Panc1 (cell line): ENCODE results near the gene DNAJC18. TPM values are rescaled to one million over a fixed set of nuclear protein-coding genes. Genes with fewer than 3 reads are reported as not detected.

Source experiments
- ATAC-seq: fragments of 200-7000 bp; cut with Tn5 transposase; 2 replicates; pipeline ENCODE4 v1.9.1; 2020; ENCODE audit warnings: mild to moderate bottlenecking, moderate library complexity
- BruUV-seq: library from RNA; stranded (reverse); fragments of 400-500 nt; replicated peaks from 2 replicates; lab custom pipeline; 2021; lab: Mats Ljungman, UMichigan
- CTCF ChIA-PET: fragments of 300-600 bp; sonication (Branson Sonifier 250); formaldehyde crosslinking; loops from one replicate; lab custom pipeline; 2022; ENCODE audit warnings: antibody characterized with exemption; lab: Charles Lee
- POLR2A ChIA-PET: fragments of 300-600 bp; sonication (Branson Sonifier 250); formaldehyde crosslinking; loops from one replicate; lab custom pipeline; 2022; ENCODE audit warnings: antibody characterized with exemption; lab: Charles Lee
- DNase-seq: peaks from one replicate; pipeline ENCODE4 v3.0.0-alpha.2; 2010; ENCODE audit warnings: low read depth, low spot score
- H3K27ac ChIP-seq: 2 replicates; pipeline ENCODE4 v1.5.1; 2011; ENCODE audit warnings: mild to moderate bottlenecking, low read length, inconsistent platforms
- H3K27me3 ChIP-seq: fragments of 200-500 bp; sonication (Bioruptor generic); 2 replicates; pipeline ENCODE4 v1.6.0; 2014; ENCODE audit warnings: low read length, inconsistent platforms; ENCODE audit not compliant: control insufficient read depth, insufficient read depth
- H3K36me3 ChIP-seq: fragments of 200-500 bp; sonication (Bioruptor generic); 2 replicates; pipeline ENCODE4 v1.5.1; 2014; ENCODE audit warnings: inconsistent platforms, mild to moderate bottlenecking, low read length, moderate library complexity; ENCODE audit not compliant: control insufficient read depth, insufficient read depth
- H3K4me1 ChIP-seq: 2 replicates; pipeline ENCODE4 v1.5.1; 2011; ENCODE audit warnings: inconsistent platforms, mild to moderate bottlenecking, low read length, moderate library complexity; ENCODE audit not compliant: control insufficient read depth, insufficient read depth
- H3K4me3 ChIP-seq, 2 experiments: 2 replicates each; pipeline ENCODE4 v1.5.1; 2011 to 2012; ENCODE audit warnings: low read depth in 2 of 2, low read length in 2 of 2, mild to moderate bottlenecking in 2 of 2, inconsistent platforms in 1 of 2, moderate library complexity in 1 of 2
- H3K9me3 ChIP-seq: fragments of 200-500 bp; sonication (Bioruptor generic); 2 replicates; pipeline ENCODE4 v1.5.1; 2014; ENCODE audit warnings: low read depth, mild to moderate bottlenecking, inconsistent platforms, low read length, moderate library complexity; ENCODE audit not compliant: control insufficient read depth, insufficient read depth
- POLR2AphosphoS5 ChIP-seq: IDR thresholded peaks from 2 replicates; pipeline ENCODE4 v1.6.1; 2012; ENCODE audit warnings: mild to moderate bottlenecking, low read depth, low read length, moderate library complexity
- SIN3A ChIP-seq: IDR thresholded peaks from 2 replicates; pipeline ENCODE4 v1.6.1; 2012; ENCODE audit warnings: low read depth, mild to moderate bottlenecking, low read length, moderate library complexity, borderline replicate concordance; ENCODE audit not compliant: insufficient read depth
- TCF7L2 ChIP-seq: IDR thresholded peaks from 2 replicates; pipeline ENCODE4 v1.6.1; 2011; ENCODE audit warnings: mild to moderate bottlenecking, low read depth, low read length, inconsistent platforms
- in situ Hi-C: cut with HindIII; loops from 2 replicates; pipeline ENCODE4 v1.10.0; 2016; ENCODE audit warnings: low sequenced_read_pairs, low pct_unique_long_range_greater_than_20kb
- intact Hi-C: fragments of 100-400 bp; cut with micrococcal nuclease; formaldehyde crosslinking; loops from one replicate; pipeline ENCODE4 v1.10.0; 2022; ENCODE audit not compliant: unreplicated experiment
- total RNA-seq: library from RNA; stranded (reverse); gene quantifications from one replicate; pipeline ENCODE4 v1.2.1, GENCODE V29; 2021; ENCODE audit not compliant: unreplicated experiment
- TF ChIP-seq, protein P1 (sequence below), 2 experiments: IDR thresholded peaks; 2 replicates each; pipeline ENCODE4 v1.6.1; 2011 to 2012; ENCODE audit warnings: low read depth in 2 of 2, control low read depth in 1 of 2, low read length in 1 of 2, mild to moderate bottlenecking in 1 of 2, moderate library complexity in 1 of 2; ENCODE audit not compliant: insufficient read depth in 1 of 2
- TF ChIP-seq, protein P2 (sequence below): fragments of 450-650 bp; IDR thresholded peaks from 2 replicates; pipeline ENCODE4 v1.5.1; 2017; ENCODE audit warnings: mild to moderate bottlenecking

The DNAJC18 gene
- total RNA-seq, 1 experiment from 2014 or later: 8.8 TPM

DNA sequence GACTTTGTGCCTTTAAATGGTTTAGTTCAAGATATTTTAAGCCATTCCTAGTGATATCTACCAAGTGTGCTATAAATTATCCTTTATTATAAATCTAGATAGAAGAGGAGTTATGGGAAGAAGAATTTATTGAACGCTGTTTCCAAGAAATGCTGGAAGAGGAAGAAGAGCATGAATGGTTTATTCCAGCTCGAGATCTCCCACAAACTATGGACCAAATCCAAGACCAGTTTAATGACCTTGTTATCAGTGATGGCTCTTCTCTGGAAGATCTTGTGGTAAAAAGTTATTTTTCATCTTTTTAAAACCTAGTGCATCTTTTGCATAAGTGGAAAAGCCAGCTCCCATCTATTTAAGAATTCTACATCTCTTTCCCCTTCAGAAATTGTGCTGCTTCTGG, 74.9 kb downstream of the DNAJC18 start:
- Histone ChIP-seq H3K4me1 (no peaks in the 10 kb centered on the region), H3K9me3 (no peaks in the 10 kb centered on the region), H3K4me3 (no peak overlapping the region), H3K36me3 (peaks cover 17% of the 10 kb centered on the region), H3K27ac (no peak overlapping the region), H3K27me3 (no peaks in the 10 kb centered on the region)
- POLR2A ChIA-PET: no interaction called here
- TSS peak; percentile 39 for BruUV-seq
- CTCF ChIA-PET: no interaction called here
- TF ChIP-seq TCF7L2 (no peak), SIN3A (no peak), POLR2AphosphoS5 (no peak)
- TF ChIP-seq, protein P1, sequence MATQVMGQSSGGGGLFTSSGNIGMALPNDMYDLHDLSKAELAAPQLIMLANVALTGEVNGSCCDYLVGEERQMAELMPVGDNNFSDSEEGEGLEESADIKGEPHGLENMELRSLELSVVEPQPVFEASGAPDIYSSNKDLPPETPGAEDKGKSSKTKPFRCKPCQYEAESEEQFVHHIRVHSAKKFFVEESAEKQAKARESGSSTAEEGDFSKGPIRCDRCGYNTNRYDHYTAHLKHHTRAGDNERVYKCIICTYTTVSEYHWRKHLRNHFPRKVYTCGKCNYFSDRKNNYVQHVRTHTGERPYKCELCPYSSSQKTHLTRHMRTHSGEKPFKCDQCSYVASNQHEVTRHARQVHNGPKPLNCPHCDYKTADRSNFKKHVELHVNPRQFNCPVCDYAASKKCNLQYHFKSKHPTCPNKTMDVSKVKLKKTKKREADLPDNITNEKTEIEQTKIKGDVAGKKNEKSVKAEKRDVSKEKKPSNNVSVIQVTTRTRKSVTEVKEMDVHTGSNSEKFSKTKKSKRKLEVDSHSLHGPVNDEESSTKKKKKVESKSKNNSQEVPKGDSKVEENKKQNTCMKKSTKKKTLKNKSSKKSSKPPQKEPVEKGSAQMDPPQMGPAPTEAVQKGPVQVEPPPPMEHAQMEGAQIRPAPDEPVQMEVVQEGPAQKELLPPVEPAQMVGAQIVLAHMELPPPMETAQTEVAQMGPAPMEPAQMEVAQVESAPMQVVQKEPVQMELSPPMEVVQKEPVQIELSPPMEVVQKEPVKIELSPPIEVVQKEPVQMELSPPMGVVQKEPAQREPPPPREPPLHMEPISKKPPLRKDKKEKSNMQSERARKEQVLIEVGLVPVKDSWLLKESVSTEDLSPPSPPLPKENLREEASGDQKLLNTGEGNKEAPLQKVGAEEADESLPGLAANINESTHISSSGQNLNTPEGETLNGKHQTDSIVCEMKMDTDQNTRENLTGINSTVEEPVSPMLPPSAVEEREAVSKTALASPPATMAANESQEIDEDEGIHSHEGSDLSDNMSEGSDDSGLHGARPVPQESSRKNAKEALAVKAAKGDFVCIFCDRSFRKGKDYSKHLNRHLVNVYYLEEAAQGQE (IDR thresholded peaks at IDR 0.05; ENCODE audit: insufficient read depth in 1 of 2, low read depth in 2 of 2, low read length in 1 of 2): no peak
- TF ChIP-seq, protein P2, sequence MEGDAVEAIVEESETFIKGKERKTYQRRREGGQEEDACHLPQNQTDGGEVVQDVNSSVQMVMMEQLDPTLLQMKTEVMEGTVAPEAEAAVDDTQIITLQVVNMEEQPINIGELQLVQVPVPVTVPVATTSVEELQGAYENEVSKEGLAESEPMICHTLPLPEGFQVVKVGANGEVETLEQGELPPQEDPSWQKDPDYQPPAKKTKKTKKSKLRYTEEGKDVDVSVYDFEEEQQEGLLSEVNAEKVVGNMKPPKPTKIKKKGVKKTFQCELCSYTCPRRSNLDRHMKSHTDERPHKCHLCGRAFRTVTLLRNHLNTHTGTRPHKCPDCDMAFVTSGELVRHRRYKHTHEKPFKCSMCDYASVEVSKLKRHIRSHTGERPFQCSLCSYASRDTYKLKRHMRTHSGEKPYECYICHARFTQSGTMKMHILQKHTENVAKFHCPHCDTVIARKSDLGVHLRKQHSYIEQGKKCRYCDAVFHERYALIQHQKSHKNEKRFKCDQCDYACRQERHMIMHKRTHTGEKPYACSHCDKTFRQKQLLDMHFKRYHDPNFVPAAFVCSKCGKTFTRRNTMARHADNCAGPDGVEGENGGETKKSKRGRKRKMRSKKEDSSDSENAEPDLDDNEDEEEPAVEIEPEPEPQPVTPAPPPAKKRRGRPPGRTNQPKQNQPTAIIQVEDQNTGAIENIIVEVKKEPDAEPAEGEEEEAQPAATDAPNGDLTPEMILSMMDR: no peak
- ATAC-seq (no peak), DNase-seq (no peak)
- intact Hi-C loops: no loop called here
- in situ Hi-C loops: no loop called here

DNA sequence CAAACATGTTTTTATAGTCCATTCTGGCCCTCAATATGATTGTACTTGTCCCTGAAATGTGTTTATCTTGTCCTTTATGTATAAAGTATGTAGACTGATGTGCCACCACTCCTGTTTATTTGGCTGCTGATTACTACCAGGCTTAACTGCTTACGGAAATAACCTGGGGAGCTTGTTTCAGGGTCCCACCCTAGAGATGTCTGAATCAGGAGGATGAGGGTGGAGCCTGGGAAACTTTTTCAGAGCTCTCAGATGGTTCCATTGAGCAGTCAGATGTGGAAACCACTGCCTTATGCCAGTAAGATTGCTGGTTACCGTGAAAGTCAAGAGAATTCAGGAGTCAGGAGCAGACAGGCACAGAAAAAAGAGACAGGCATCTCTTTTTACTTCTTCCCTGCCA, 75.4 kb downstream of the DNAJC18 start:
- TF ChIP-seq, protein P2: no peak
- TF ChIP-seq TCF7L2 (no peak), POLR2AphosphoS5 (no peak), SIN3A (no peak)
- TF ChIP-seq, protein P1 (IDR thresholded peaks at IDR 0.05; ENCODE audit: insufficient read depth in 1 of 2, low read depth in 2 of 2, low read length in 1 of 2): no peak
- CTCF ChIA-PET: no interaction called here
- Histone ChIP-seq H3K4me3 (no peak overlapping the region), H3K27ac (no peak overlapping the region), H3K27me3 (no peaks in the 10 kb centered on the region), H3K4me1 (no peaks in the 10 kb centered on the region), H3K36me3 (peaks cover 12% of the 10 kb centered on the region), H3K9me3 (no peaks in the 10 kb centered on the region)
- BruUV-seq: no TSS peak
- POLR2A ChIA-PET: no interaction called here
- ATAC-seq (no peak), DNase-seq (no peak)
- in situ Hi-C loops (no loop called here), intact Hi-C loops (no loop called here)
